ENCODE measurements around the gene SLAIN2.

DNA sequence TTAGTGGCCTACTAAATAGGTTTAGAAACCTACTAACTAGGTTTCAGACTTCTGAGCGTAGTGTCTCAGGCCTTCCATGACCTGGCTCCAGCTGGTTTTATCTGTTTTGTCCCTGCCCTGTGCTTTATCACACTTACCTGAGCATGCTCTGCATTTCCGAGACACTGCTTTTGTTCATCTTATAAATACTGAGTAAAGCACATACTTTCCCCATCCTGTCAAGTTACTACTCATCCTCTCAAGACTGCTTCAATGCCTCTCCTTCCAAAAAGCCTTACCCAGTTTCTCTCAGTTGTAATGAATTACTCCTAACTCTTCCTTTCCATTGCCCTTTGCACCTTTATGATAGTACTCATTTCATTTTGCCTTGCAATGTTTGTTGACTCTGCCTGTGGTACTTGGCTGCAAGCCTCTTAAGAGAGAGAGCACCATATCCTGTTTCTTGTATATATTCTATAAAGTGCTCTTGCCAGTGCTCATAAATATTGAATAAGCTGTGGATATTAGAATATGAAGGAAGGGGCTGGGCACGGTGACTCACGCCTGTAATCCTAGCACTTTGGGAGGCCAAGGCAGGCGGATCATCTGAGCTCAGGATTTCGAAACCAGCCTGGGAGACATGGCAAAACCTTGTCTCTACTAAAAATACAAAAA is 34.4 kb downstream of the SLAIN2 start:
- TF ChIP-seq, protein P1, sequence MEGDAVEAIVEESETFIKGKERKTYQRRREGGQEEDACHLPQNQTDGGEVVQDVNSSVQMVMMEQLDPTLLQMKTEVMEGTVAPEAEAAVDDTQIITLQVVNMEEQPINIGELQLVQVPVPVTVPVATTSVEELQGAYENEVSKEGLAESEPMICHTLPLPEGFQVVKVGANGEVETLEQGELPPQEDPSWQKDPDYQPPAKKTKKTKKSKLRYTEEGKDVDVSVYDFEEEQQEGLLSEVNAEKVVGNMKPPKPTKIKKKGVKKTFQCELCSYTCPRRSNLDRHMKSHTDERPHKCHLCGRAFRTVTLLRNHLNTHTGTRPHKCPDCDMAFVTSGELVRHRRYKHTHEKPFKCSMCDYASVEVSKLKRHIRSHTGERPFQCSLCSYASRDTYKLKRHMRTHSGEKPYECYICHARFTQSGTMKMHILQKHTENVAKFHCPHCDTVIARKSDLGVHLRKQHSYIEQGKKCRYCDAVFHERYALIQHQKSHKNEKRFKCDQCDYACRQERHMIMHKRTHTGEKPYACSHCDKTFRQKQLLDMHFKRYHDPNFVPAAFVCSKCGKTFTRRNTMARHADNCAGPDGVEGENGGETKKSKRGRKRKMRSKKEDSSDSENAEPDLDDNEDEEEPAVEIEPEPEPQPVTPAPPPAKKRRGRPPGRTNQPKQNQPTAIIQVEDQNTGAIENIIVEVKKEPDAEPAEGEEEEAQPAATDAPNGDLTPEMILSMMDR (conservative IDR thresholded peaks at IDR 0.05): no peak
- no peak for TF ChIP-seq ZFX (IDR thresholded peaks at IDR 0.05)
